Esophagus (tissue), 2 donors: ENCODE measurements around the gene TFAM. TPM values are rescaled to one million over a fixed set of nuclear protein-coding genes. Genes with fewer than 3 reads are reported as not detected.

ENCODE experiments used
- H3K27ac ChIP-seq, 2 donors: one replicate each; pipeline ENCODE4 v1.5.1; 2013; ENCODE audit warnings: low read depth in 2 of 2, mild to moderate bottlenecking in 2 of 2, inconsistent platforms in 1 of 2, low read length in 1 of 2, moderate library complexity in 1 of 2
- H3K27me3 ChIP-seq, 2 donors: one replicate each; pipeline ENCODE4 v1.6.1; 2013; ENCODE audit warnings: low read length in 2 of 2, control low read depth in 1 of 2, mild to moderate bottlenecking in 1 of 2; ENCODE audit not compliant: insufficient read depth in 2 of 2, control insufficient read depth in 1 of 2
- H3K36me3 ChIP-seq, 2 donors: one replicate each; pipeline ENCODE4 v1.6.1; 2013; ENCODE audit warnings: low read length in 1 of 2; ENCODE audit not compliant: control insufficient read depth in 2 of 2, insufficient read depth in 2 of 2
- H3K4me1 ChIP-seq, 2 donors: one replicate each; pipeline ENCODE4 v1.6.1; 2013; ENCODE audit warnings: low read length in 1 of 2; ENCODE audit not compliant: control insufficient read depth in 2 of 2, insufficient read depth in 2 of 2
- H3K4me3 ChIP-seq, 2 donors: one replicate each; pipeline ENCODE4 v1.5.1; 2013; ENCODE audit warnings: low read length in 2 of 2, mild to moderate bottlenecking in 2 of 2, low read depth in 1 of 2, moderate library complexity in 1 of 2
- H3K9me3 ChIP-seq, 2 donors: one replicate each; pipeline ENCODE4 v1.6.1; 2013; ENCODE audit warnings: mild to moderate bottlenecking in 2 of 2, low read depth in 1 of 2, low read length in 1 of 2, moderate library complexity in 1 of 2; ENCODE audit not compliant: control insufficient read depth in 2 of 2, insufficient read depth in 1 of 2
- WGBS, 2 donors: extraction: QIAGEN DNeasy Blood & Tissue Kit; methylation state at CpG; one replicate each; pipeline ENCODE4 v1.1.7; 2013; 5-methylcytosine and 5-hydroxymethylcytosine counted together
- polyA plus RNA-seq, 2 donors: library from polyadenylated mRNA; stranded (reverse); fragments of 200-250 nt; gene quantifications; one replicate each; pipeline ENCODE4 v1.2.3, GENCODE V29; 2013
- donor health status: healthy with polysubstance abuse.
- donor health status: Bipolar disorder and iron deficiency.

The TFAM gene
- polyA plus RNA-seq, result 10 to 100 TPM in 1 of 2 donors, 1 to 10 TPM in 1; 3.6 to 10.2 TPM

DNA sequence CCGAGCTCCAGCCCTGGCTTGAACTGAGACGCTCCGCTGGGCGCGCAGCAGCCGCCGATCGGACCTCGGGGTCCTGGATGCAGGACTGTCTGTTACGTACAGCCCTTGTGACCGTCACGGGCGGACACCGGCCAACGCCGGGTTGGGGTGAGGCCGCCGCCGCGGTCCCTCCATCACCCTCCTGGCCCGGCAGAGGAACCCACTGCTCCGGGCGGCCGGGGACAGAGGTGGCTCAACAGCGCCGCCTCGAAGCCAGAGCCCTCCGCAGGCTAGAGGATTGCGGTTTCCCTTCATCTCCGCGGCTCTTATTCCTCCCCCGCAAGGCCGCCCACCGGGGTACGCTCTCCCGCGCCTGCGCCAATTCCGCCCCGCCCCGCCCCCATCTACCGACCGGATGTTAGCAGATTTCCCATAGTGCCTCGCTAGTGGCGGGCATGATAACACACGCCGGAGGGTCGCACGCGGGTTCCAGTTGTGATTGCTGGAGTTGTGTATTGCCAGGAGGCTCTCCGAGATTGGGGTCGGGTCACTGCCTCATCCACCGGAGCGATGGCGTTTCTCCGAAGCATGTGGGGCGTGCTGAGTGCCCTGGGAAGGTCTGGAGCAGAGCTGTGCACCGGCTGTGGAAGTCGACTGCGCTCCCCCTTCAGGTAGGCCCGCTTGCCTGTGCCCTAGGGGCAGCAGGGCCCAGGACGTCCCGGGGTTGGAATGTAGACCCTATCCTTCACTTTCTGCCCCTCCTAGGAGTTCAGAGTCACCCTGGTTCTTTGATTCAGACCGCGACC is at the start of gene TFAM:
Gene TFAM (plus strand): TSS at position 412 of the 785 bp plus-strand sequence. CDS start 138 bp downstream, at position 550.
- Histone ChIP-seq H3K36me3 (peaks cover 0 to 3% of the 10 kb centered on the region in 2 donors), H3K27ac (peak within 1 kb of the TSS; percentile 68 to 80), H3K9me3 (no peaks in the 10 kb centered on the region), H3K27me3 (no peaks in the 10 kb centered on the region), H3K4me1 (no peaks in the 10 kb centered on the region), H3K4me3 (peak within 1 kb of the TSS; percentile 95 to 96)
- 0% methylated on average over 64 to 65 of the region's 65 CpGs for whole genome bisulfite sequencing, 2 donors

DNA sequence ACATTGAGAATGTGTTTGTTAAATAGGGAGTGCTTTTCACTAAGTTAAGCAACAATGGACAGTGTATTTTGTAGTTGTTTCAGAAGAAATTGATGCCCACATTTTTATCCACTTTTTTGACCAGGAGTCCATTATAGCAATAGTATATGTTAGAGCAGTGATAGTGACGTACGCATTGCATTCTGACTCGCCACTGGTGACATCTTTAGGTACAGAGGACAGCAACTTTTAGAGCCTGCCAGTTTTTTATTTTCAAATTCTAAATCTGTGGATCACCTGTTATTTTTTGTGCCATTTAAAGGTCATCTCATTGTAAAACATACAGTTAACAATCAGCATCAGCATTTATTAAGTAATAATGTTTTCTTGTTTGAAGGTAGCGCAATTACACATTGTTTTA is 49.0 kb upstream of the TFAM start:
- Histone ChIP-seq H3K36me3 (no peaks in the 10 kb centered on the region), H3K4me3 (peak overlapping the region in 1 of 2 donors; percentile 95), H3K9me3 (no peaks in the 10 kb centered on the region), H3K27ac (no peak overlapping the region), H3K4me1 (no peaks in the 10 kb centered on the region), H3K27me3 (no peaks in the 10 kb centered on the region)
- WGBS, 2 donors, result 89 to 91% methylated on average over 4 of the region's 4 CpGs

DNA sequence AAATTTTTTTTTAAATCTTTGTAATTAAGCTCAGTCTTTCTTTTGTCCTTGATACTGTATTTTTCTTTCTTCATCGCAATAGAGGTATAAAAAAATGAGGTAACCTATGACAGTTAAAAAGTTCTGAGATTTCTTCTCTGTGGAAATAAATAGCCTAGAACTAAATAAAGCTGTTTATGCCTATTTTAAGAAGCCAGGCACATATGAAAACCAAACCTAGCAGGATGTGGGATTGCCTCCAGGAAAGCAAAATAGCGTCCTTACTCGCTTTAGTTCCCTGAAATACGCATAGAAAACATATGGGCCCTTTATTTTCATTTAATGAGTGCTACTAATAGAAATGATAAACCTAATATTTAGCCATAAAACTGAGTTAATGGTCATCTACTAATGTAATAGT is 43.8 kb upstream of the TFAM start:
- Histone ChIP-seq H3K27ac (no peak overlapping the region), H3K4me3 (no peak overlapping the region), H3K36me3 (no peaks in the 10 kb centered on the region), H3K27me3 (no peaks in the 10 kb centered on the region), H3K4me1 (no peaks in the 10 kb centered on the region), H3K9me3 (no peaks in the 10 kb centered on the region)
- WGBS, 2 donors, result 86% methylated on average over 4 of the region's 4 CpGs

DNA sequence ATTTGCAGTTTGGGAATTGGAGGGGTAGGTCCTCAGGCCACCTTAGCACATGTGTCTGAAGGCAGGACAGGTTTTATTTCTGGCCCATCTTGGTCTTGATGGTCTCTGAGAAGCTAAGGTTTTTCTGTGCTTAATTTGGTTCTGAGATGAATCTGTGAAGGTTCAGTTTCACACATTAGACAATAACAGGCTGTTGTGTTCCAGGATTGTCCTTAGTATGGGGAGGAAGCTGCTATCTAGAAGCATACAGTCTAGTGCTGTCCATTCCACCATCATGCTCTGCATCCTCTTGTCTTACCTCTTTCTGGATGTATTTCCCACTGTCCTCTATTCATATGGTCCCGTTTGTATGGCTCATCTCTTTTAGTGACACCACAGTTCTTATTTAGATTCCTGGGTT is 43.3 kb upstream of the TFAM start:
- whole genome bisulfite sequencing, 2 donors, result 77 to 87% methylated on average over 1 of the region's 1 CpG
- Histone ChIP-seq H3K4me1 (no peaks in the 10 kb centered on the region), H3K27ac (no peak overlapping the region), H3K27me3 (no peaks in the 10 kb centered on the region), H3K9me3 (no peaks in the 10 kb centered on the region), H3K36me3 (no peaks in the 10 kb centered on the region), H3K4me3 (no peak overlapping the region)

DNA sequence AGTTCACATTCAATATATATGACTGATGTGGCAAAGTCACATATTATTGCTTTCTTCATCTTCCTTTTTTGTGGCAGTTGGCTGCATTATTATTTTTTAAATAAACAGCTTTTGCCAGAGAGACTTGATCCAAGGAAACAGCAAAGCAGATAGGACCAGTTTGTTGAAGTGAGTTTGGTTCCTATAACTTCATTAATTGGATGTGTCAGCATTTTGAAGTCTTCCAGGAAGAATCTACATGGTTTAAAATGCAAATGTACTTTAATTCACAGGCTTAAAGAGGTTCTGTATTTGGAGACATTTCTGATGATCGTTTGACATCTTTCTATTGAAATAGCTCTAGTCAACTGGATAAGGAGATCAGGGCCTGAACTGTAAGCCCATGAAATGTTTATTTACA is 37.2 kb upstream of the TFAM start:
- no peak overlapping the region for H3K27ac ChIP-seq
- H3K27me3 ChIP-seq, result no peaks in the 10 kb centered on the region
- H3K4me1 ChIP-seq, result peaks cover 0 to 2% of the 10 kb centered on the region in 2 donors
- H3K4me3 ChIP-seq, result no peak overlapping the region
- 33 to 35% methylated on average over 1 of the region's 1 CpG for WGBS, 2 donors
- H3K9me3 ChIP-seq, result no peaks in the 10 kb centered on the region
- no peaks in the 10 kb centered on the region for H3K36me3 ChIP-seq

DNA sequence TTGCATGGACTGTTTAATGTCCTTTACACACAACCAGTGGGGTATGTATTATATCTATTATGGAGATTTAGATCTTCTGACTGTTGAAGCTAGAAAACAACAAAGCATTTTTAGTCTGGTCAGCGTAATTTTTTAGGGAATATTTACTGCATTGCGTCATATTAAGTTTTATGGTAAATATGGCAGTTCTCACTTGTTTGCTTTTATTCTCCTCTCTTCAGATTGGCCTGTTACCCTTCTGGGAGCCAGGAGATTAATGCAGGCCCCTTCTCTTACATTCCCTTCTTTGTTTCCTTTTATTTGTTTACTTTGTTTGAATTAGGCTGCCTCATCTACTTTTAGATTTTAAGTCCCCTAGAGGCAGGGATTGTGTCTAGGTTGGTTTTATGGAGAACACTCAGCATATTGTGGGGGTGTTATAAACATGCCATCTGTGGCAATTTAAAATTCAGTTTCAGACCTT is 36.6 kb upstream of the TFAM start:
- H3K27ac ChIP-seq, result no peak overlapping the region
- peaks cover 0 to 2% of the 10 kb centered on the region in 2 donors for H3K4me1 ChIP-seq
- 95% methylated on average over 2 of the region's 2 CpGs for WGBS, 2 donors
- H3K36me3 ChIP-seq, result no peaks in the 10 kb centered on the region
- no peaks in the 10 kb centered on the region for H3K27me3 ChIP-seq
- H3K9me3 ChIP-seq, result no peaks in the 10 kb centered on the region
- H3K4me3 ChIP-seq, result no peak overlapping the region

DNA sequence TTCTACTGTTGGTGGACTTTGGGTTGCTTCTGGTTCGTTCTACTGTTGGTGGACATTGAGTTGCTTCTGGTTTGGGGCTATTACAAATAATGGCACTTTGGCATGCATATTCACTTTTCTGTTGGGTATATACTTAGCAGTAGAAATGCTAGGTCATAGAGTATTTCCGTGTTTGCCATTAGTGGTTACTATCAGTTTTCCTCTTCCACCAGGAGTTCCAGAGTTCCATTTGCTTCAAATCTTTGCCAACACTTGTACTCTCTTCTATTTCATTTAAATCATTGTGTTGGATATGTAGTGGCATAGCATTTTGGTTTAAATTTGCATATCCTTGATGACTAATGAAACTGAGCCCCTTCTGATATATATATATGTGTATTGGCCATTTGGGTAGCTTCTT is 35.2 kb upstream of the TFAM start:
- no peak overlapping the region for H3K4me3 ChIP-seq
- H3K27ac ChIP-seq, result no peak overlapping the region
- WGBS, 2 donors, result 92 to 93% methylated on average over 2 of the region's 2 CpGs
- peaks cover 0 to 2% of the 10 kb centered on the region in 2 donors for H3K4me1 ChIP-seq
- no peaks in the 10 kb centered on the region for H3K9me3 ChIP-seq
- H3K36me3 ChIP-seq, result no peaks in the 10 kb centered on the region
- no peaks in the 10 kb centered on the region for H3K27me3 ChIP-seq

DNA sequence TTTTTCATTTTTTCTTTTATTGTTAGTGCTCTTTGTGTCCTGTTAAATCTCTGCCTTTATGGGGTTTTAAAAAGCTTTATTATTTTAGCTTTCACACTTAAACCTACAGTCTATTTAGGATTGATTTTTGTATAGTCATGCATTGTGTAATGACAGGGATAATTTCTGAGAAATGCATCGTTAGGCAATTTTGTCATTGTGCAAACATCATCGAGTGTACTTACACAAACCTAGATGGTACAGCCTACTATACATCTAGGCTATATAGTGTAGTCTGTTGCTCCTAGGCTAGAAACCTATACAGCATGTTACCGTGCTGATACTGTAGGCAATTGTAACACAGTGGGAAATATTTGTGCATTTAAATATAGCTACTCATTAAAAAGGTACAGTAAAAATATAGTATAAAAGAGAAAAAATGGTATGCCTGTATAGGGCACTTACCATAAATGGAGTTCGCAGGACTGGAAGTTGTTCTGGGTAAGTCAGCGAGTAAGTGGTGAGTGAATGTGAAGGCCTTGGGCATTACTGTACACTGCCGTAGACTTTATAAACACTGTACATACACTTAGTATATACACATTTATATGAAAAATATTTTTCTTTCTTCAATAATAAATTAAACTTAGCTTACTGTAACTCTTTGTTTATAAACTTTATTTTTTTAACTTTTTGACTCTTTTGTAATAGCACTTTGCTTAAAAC is 34.4 kb upstream of the TFAM start:
- WGBS, 2 donors, result 84 to 86% methylated on average over 6 of the region's 6 CpGs
- H3K9me3 ChIP-seq, result no peaks in the 10 kb centered on the region
- peaks cover 0 to 2% of the 10 kb centered on the region in 2 donors for H3K4me1 ChIP-seq
- H3K36me3 ChIP-seq, result no peaks in the 10 kb centered on the region
- H3K4me3 ChIP-seq, result no peak overlapping the region
- H3K27ac ChIP-seq, result no peak overlapping the region
- H3K27me3 ChIP-seq, result no peaks in the 10 kb centered on the region

DNA sequence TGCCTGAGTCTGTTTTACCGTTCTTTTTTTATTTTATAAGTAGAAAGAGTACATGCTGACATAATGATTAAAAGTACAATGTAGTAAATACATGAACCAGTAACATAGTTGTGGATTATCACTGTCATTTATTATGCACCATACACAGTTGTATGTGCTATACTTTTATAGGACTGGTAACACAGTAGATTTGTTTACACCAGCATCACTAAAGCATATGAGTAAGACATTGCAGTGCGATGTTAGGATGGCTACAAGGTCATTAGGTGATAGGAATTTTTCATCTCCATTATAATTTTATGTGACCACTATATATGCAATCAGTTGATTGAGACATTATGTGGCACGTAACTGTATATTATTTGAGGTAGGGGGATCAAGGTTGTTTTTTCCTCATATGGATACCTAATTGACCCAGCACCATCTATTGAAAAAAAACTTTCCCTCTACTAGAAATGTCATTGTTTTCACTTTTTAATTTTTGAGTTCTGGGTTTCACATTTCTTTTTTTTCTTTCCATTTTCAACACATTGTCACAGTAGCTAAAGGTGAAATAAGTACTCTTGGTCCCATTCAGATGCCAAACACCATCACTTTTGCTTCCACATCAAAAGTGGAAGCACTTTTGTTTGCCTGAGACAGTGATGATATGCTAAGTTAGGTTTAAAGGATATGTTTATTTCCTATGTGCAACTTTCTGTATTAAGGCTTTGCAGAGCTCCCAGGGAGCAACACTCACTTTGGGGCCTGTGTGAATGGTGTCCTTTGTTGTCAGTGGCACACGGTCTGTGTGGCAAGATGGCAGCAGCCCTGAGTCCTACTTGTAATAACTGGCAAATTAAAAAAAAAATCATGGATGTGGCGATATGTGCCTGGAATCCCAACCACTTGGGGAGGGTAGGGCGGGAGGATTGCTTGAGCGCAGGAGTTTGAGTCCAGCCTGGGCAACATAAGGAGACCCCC is 33.3 kb upstream of the TFAM start:
- H3K27me3 ChIP-seq, result no peaks in the 10 kb centered on the region
- no peaks in the 10 kb centered on the region for H3K9me3 ChIP-seq
- H3K36me3 ChIP-seq, result no peaks in the 10 kb centered on the region
- peaks cover 0 to 2% of the 10 kb centered on the region in 2 donors for H3K4me1 ChIP-seq
- no peak overlapping the region for H3K4me3 ChIP-seq
- H3K27ac ChIP-seq, result no peak overlapping the region
- WGBS, 2 donors, result 94 to 98% methylated on average over 7 of the region's 7 CpGs
